MCF 10A (cell line): ENCODE measurements around the gene INTS1. TPM values are rescaled to one million over a fixed set of nuclear protein-coding genes. Genes with fewer than 3 reads are reported as not detected.

Experiments used
- BruUV-seq: library from RNA; stranded (reverse); fragments of 400-500 nt; replicated peaks from 2 replicates; lab custom pipeline; 2021; lab: Mats Ljungman, UMichigan
- CTCF ChIA-PET: fragments of 300-600 bp; sonication (Branson Sonifier 250); formaldehyde crosslinking; extraction: SDS; loops from one replicate; lab custom pipeline; 2021; ENCODE audit warnings: antibody characterized with exemption, inconsistent platforms; lab: Yijun Ruan, JAX
- POLR2A ChIA-PET: fragments of 300-600, 350-650 bp; sonication (Branson Sonifier 250); formaldehyde crosslinking; extraction: SDS; loops from one replicate; lab custom pipeline; 2020; ENCODE audit warnings: antibody characterized with exemption, inconsistent platforms; lab: Yijun Ruan, JAX
- DNase-seq: peaks from one replicate; pipeline ENCODE4 v3.0.0-alpha.2; 2018; ENCODE audit not compliant: unreplicated experiment
- H3K27ac Mint-ChIP-seq: one replicate; pipeline ENCODE4 v1.8.0; 2022; ENCODE audit warnings: mild to moderate bottlenecking, low read depth, mixed read lengths; ENCODE audit not compliant: unreplicated experiment
- H3K27me3 Mint-ChIP-seq: one replicate; pipeline ENCODE4 v1.8.0; 2022; ENCODE audit warnings: mixed read lengths; ENCODE audit not compliant: insufficient read depth, unreplicated experiment
- H3K36me3 Mint-ChIP-seq: one replicate; pipeline ENCODE4 v1.8.0; 2022; ENCODE audit warnings: mild to moderate bottlenecking, moderate library complexity, mixed read lengths; ENCODE audit not compliant: insufficient read depth, unreplicated experiment
- H3K4me1 Mint-ChIP-seq: one replicate; pipeline ENCODE4 v1.8.0; 2022; ENCODE audit warnings: mixed read lengths; ENCODE audit not compliant: insufficient read depth, unreplicated experiment
- H3K4me3 Mint-ChIP-seq: one replicate; pipeline ENCODE4 v1.8.0; 2022; ENCODE audit warnings: mild to moderate bottlenecking, moderate library complexity, mixed read lengths; ENCODE audit not compliant: unreplicated experiment
- H3K9me3 Mint-ChIP-seq: one replicate; pipeline ENCODE4 v1.8.0; 2022; ENCODE audit warnings: mixed read lengths; ENCODE audit not compliant: unreplicated experiment
- CTCF ChIP-seq: fragments of 200-600 bp; IDR thresholded peaks from one replicate; pipeline ENCODE4 v1.8.0; 2022; ENCODE audit warnings: antibody characterized with exemption, mild to moderate bottlenecking; ENCODE audit not compliant: unreplicated experiment
- intact Hi-C: fragments of 100-400 bp; cut with micrococcal nuclease; formaldehyde crosslinking; loops from 2 replicates; pipeline ENCODE4 v1.14.1; 2022
- total RNA-seq: library from RNA; stranded (reverse); gene quantifications from 2 replicates; pipeline ENCODE4 v1.2.3, GENCODE V29; 2022

Gene INTS1
- total RNA-seq, 1 experiment from 2014 or later = 86.3 TPM

GRCh38 chr7:1544178-1544895 is 40.1 kb upstream of the INTS1 start:
- no peak for DNase-seq
- TF ChIP-seq CTCF = no peak
- H3K9me3 Mint-ChIP-seq = no peaks in the 10 kb centered on the region
- no peak overlapping the region for H3K27ac Mint-ChIP-seq
- no peaks in the 10 kb centered on the region for H3K27me3 Mint-ChIP-seq
- POLR2A ChIA-PET = interaction anchor here (0.9 to 1.7 kb wide), 3 partner anchors 11 to 31 kb away, joined by 3 to 11 read pairs (median 3); partner anchors contain the start of gene TMEM184A
- H3K36me3 Mint-ChIP-seq = peaks cover 43% of the 10 kb centered on the region
- intact Hi-C loops = no loop called here
- no TSS peak for BruUV-seq
- H3K4me3 Mint-ChIP-seq = no peak overlapping the region
- CTCF ChIA-PET = interaction anchor here (1.0 to 1.2 kb wide), 2 partner anchors 12 to 70 kb away, joined by 3 to 4 read pairs; partner anchors contain the start of gene TMEM184A
- H3K4me1 Mint-ChIP-seq = no peaks in the 10 kb centered on the region

GRCh38 chr7:1543826-1544177 is 39.6 kb upstream of the INTS1 start:
- Mint-ChIP-seq H3K4me3 (no peak overlapping the region), H3K36me3 (peaks cover 44% of the 10 kb centered on the region), H3K9me3 (no peaks in the 10 kb centered on the region), H3K27me3 (no peaks in the 10 kb centered on the region), H3K27ac (no peak overlapping the region), H3K4me1 (no peaks in the 10 kb centered on the region)
- DNase-seq = no peak
- CTCF ChIA-PET = interaction anchor here (1.0 to 1.2 kb wide), 2 partner anchors 12 to 70 kb away, joined by 3 to 4 read pairs; partner anchors contain the start of gene TMEM184A
- POLR2A ChIA-PET = interaction anchor here (0.5 to 1.7 kb wide), 5 partner anchors 11 to 407 kb away, joined by 3 to 11 read pairs (median 4); partner anchors contain the start of gene TMEM184A
- TF ChIP-seq CTCF = no peak
- intact Hi-C loops = no loop called here
- BruUV-seq = no TSS peak

GRCh38 chr7:1542841-1543747 is 38.9 kb upstream of the INTS1 start:
- BruUV-seq = no TSS peak
- intact Hi-C loops = no loop called here
- no peaks in the 10 kb centered on the region for H3K4me1 Mint-ChIP-seq

More at GRCh38 chr7:1542841-1543747, 38.9 kb upstream of the INTS1 start:
- POLR2A ChIA-PET = interaction anchor here (0.5 to 1.7 kb wide), 7 partner anchors 10 to 983 kb away, joined by 3 to 11 read pairs (median 4); partner anchors contain the start of gene TMEM184A
- Mint-ChIP-seq H3K27me3 (no peaks in the 10 kb centered on the region), H3K9me3 (no peaks in the 10 kb centered on the region), H3K27ac (no peak overlapping the region), H3K4me3 (no peak overlapping the region), H3K36me3 (peaks cover 39% of the 10 kb centered on the region)
- TF ChIP-seq CTCF = no peak
- no peak for DNase-seq
- CTCF ChIA-PET = interaction anchor here (1.2 to 2.5 kb wide), 2 partner anchors 13 to 69 kb away, joined by 3 to 11 read pairs; partner anchors contain the start of gene TMEM184A
